Astrocyte (in vitro differentiated cells and primary cell): ENCODE measurements around the gene SGTA. TPM values are rescaled to one million over a fixed set of nuclear protein-coding genes. Genes with fewer than 3 reads are reported as not detected.

Source experiments
- DNase-seq: peaks from one replicate; pipeline ENCODE4 v3.0.0-alpha.2; 2010; ENCODE audit warnings: low read depth
- FAIRE-seq: peaks from 2 replicates; lab custom pipeline; 2011; peaks lifted over from hg19 to GRCh38; lab: Jason Lieb, UNC
- H2AFZ ChIP-seq: 2 replicates; pipeline ENCODE4 v1.6.0; 2012; ENCODE audit warnings: low read depth, low read length, inconsistent platforms
- H3K27ac ChIP-seq: 2 replicates; pipeline ENCODE4 v1.5.1; 2011; ENCODE audit warnings: low read depth, low read length, inconsistent platforms
- H3K27me3 ChIP-seq: 2 replicates; pipeline ENCODE4 v1.6.0; 2011; ENCODE audit warnings: low read length, inconsistent platforms; ENCODE audit not compliant: insufficient read depth
- H3K36me3 ChIP-seq: 2 replicates; pipeline ENCODE4 v1.5.1; 2011; ENCODE audit warnings: low read length, inconsistent platforms; ENCODE audit not compliant: insufficient read depth
- H3K4me1 ChIP-seq: 2 replicates; pipeline ENCODE4 v1.5.1; 2011; ENCODE audit warnings: low read length, inconsistent platforms; ENCODE audit not compliant: insufficient read depth
- H3K4me2 ChIP-seq: 2 replicates; pipeline ENCODE4 v1.6.0; 2012; ENCODE audit warnings: low read length, inconsistent platforms
- H3K4me3 ChIP-seq: 2 replicates; pipeline ENCODE4 v1.5.1; 2011; ENCODE audit warnings: low read depth, mild to moderate bottlenecking, low read length, inconsistent platforms; ENCODE audit not compliant: insufficient read depth
- H3K79me2 ChIP-seq: 2 replicates; pipeline ENCODE4 v1.6.0; 2012; ENCODE audit warnings: mild to moderate bottlenecking, low read length, inconsistent platforms; ENCODE audit not compliant: insufficient read depth
- H3K9ac ChIP-seq: 2 replicates; pipeline ENCODE4 v1.6.0; 2012; ENCODE audit warnings: mild to moderate bottlenecking, low read length, inconsistent platforms
- H3K9me3 ChIP-seq: 2 replicates; pipeline ENCODE4 v1.5.1; 2012; ENCODE audit warnings: low read depth, mild to moderate bottlenecking, low read length, inconsistent platforms; ENCODE audit not compliant: insufficient read depth
- H4K20me1 ChIP-seq: 2 replicates; pipeline ENCODE4 v1.6.0; 2012; ENCODE audit warnings: low read length, inconsistent platforms; ENCODE audit not compliant: insufficient read depth
- H3K27ac Mint-ChIP-seq: one replicate; pipeline ENCODE4 v1.8.0; 2021; ENCODE audit warnings: mild to moderate bottlenecking, mixed read lengths; ENCODE audit not compliant: unreplicated experiment
- H3K27me3 Mint-ChIP-seq: one replicate; pipeline ENCODE4 v1.8.0; 2021; ENCODE audit warnings: low read depth, mixed read lengths; ENCODE audit not compliant: unreplicated experiment
- H3K36me3 Mint-ChIP-seq: one replicate; pipeline ENCODE4 v1.8.0; 2021; ENCODE audit warnings: low read depth, mixed read lengths; ENCODE audit not compliant: unreplicated experiment
- H3K4me1 Mint-ChIP-seq: one replicate; pipeline ENCODE4 v1.8.0; 2021; ENCODE audit warnings: low read depth, mixed read lengths; ENCODE audit not compliant: unreplicated experiment
- H3K4me3 Mint-ChIP-seq: one replicate; pipeline ENCODE4 v1.8.0; 2021; ENCODE audit warnings: mild to moderate bottlenecking, moderate library complexity, mixed read lengths; ENCODE audit not compliant: unreplicated experiment
- H3K9me3 Mint-ChIP-seq: one replicate; pipeline ENCODE4 v1.8.0; 2021; ENCODE audit warnings: mild to moderate bottlenecking, mixed read lengths; ENCODE audit not compliant: unreplicated experiment
- EZH2 ChIP-seq: IDR thresholded peaks from 2 replicates; pipeline ENCODE4 v1.6.1; 2012; ENCODE audit warnings: mild to moderate bottlenecking, low read length, inconsistent platforms; ENCODE audit not compliant: insufficient read depth
- total RNA-seq: library from RNA; stranded (reverse); gene quantifications from 2 replicates; pipeline ENCODE4 v1.2.1, GENCODE V29; 2021
- TF ChIP-seq, protein P1 (sequence below): IDR thresholded peaks from 2 replicates; pipeline ENCODE4 v1.5.1; 2011; ENCODE audit warnings: low read depth, mild to moderate bottlenecking, inconsistent platforms, low read length, moderate library complexity; ENCODE audit not compliant: insufficient read depth

The SGTA gene
- total RNA-seq, 1 donor from 2014 or later = 76.1 TPM

DNA sequence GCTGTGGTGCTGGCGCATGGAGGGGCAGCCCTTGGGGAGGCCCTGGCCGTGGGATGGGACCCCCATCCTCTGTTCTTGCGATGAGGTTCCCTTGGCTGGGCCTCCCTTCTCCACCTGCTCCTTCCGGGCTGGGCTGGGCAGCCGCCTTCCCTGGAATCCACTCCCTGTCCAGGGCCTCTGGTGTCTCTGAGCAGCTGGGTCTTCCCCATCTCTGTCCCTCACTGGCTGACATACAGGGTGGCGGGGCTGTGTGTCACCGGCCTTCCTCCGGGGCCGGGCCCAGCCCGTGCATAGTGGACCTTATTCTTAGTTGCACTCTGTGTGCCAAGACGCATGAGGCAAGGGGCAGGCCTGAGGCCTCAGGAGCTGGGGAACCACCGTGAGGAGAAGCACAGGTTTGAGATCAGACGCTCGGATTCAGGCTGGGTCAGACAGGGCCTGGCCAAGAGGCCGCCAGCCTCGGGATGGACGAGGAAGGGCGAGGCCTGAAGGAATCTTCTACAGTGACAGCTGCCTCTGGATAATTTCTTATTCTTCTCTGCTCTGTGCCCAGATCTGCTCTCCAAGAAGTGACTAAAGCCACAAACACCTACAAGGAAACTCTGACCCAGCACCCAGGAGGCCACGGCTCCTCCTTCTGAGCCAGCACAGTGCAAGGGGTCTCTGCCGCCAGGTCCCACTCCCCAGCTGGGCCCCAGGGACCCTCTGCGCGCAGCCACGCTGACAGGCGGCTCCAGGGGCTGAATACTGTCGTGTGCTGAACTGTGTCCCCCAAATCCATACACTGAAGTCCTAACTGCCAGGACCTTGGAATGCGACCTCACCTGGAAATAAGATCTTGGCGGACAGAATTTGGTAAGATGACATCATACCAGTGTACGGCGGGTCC, 11.0 kb downstream of the SGTA start:
- H3K4me2 ChIP-seq = no peak overlapping the region
- no peak overlapping the region for H3K9ac ChIP-seq
- H3K4me3 Mint-ChIP-seq = no peak overlapping the region
- TF ChIP-seq, protein P1, sequence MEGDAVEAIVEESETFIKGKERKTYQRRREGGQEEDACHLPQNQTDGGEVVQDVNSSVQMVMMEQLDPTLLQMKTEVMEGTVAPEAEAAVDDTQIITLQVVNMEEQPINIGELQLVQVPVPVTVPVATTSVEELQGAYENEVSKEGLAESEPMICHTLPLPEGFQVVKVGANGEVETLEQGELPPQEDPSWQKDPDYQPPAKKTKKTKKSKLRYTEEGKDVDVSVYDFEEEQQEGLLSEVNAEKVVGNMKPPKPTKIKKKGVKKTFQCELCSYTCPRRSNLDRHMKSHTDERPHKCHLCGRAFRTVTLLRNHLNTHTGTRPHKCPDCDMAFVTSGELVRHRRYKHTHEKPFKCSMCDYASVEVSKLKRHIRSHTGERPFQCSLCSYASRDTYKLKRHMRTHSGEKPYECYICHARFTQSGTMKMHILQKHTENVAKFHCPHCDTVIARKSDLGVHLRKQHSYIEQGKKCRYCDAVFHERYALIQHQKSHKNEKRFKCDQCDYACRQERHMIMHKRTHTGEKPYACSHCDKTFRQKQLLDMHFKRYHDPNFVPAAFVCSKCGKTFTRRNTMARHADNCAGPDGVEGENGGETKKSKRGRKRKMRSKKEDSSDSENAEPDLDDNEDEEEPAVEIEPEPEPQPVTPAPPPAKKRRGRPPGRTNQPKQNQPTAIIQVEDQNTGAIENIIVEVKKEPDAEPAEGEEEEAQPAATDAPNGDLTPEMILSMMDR = no peak
- TF ChIP-seq EZH2 = no peak
- no peaks in the 10 kb centered on the region for H3K9me3 Mint-ChIP-seq
- H3K27me3 ChIP-seq = no peaks in the 10 kb centered on the region
- H3K4me1 ChIP-seq = peaks cover 6% of the 10 kb centered on the region
- peaks cover 84% of the 10 kb centered on the region for H4K20me1 ChIP-seq
- no peak overlapping the region for H2AFZ ChIP-seq
- peaks cover 7% of the 10 kb centered on the region for H3K36me3 Mint-ChIP-seq
- no peak overlapping the region for H3K4me3 ChIP-seq
- H3K79me2 ChIP-seq = peaks cover 85% of the 10 kb centered on the region
- H3K27me3 Mint-ChIP-seq = no peaks in the 10 kb centered on the region
- H3K4me1 Mint-ChIP-seq = peaks cover 16% of the 10 kb centered on the region
- no peak overlapping the region for H3K27ac Mint-ChIP-seq
- DNase-seq = no peak
- H3K36me3 ChIP-seq = no peaks in the 10 kb centered on the region
- no peak overlapping the region for H3K27ac ChIP-seq
- no peak for FAIRE-seq
- no peaks in the 10 kb centered on the region for H3K9me3 ChIP-seq

GRCh38 chr19:2770055-2771013, 12.7 kb downstream of the SGTA start:
- Histone ChIP-seq H3K4me1 (peaks cover 1% of the 10 kb centered on the region), H3K9me3 (no peaks in the 10 kb centered on the region), H3K79me2 (peaks cover 68% of the 10 kb centered on the region), H3K4me2 (no peak overlapping the region), H4K20me1 (peaks cover 67% of the 10 kb centered on the region), H3K27ac (no peak overlapping the region), H2AFZ (no peak overlapping the region), H3K36me3 (no peaks in the 10 kb centered on the region), H3K27me3 (no peaks in the 10 kb centered on the region), H3K9ac (no peak overlapping the region), H3K4me3 (no peak overlapping the region)
- peaks cover 4% of the 10 kb centered on the region for H3K36me3 Mint-ChIP-seq
- H3K4me3 Mint-ChIP-seq = no peak overlapping the region
- DNase-seq (no peak), FAIRE-seq (no peak)
- H3K27me3 Mint-ChIP-seq = no peaks in the 10 kb centered on the region
- no peak for TF ChIP-seq EZH2
- TF ChIP-seq, protein P1 = no peak
- H3K9me3 Mint-ChIP-seq = no peaks in the 10 kb centered on the region
- H3K27ac Mint-ChIP-seq = no peak overlapping the region
- H3K4me1 Mint-ChIP-seq = peaks cover 8% of the 10 kb centered on the region
